Testis (tissue), 2 donors: Measurements from ENCODE around the gene MOG.

Experiments used
- POLR2A ChIP-seq: fragments of 450-650 bp; IDR thresholded peaks from one replicate; pipeline ENCODE4 v1.6.1; 2017; ENCODE audit warnings: antibody characterized with exemption, mild to moderate bottlenecking, moderate library complexity
- TF ChIP-seq, protein P1 (sequence below), 3 experiments: fragments of 450-650 bp in 2 of 3; fragments of 200-600 bp in 1 of 3; sonication (generic) in 1 of 3; IDR thresholded peaks; one replicate each; pipeline ENCODE4 v1.5.1; 2016 to 2019; ENCODE audit warnings: antibody characterized with exemption in 3 of 3, mild to moderate bottlenecking in 2 of 3, moderate library complexity in 1 of 3

DNA sequence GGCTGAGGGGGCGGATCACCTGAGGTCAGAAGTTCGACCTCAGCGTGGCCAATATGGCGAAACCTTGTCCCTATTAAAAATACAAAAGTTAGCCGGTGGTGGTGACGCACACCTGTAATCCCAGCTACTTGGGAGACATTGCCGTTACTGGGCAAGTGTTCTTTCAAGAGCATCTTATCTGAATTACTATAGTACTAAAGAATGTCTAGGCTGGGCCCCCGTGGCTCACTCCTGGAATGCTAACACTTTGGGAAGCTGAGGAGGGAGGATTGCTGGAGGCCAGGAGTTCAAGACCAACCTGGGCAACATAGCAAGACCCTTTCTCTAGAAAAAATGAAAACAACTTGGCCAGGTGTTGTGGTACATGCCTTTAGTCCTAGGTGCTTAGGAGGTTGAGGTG, 24.9 kb downstream of the MOG start:
- TF ChIP-seq, protein P1, sequence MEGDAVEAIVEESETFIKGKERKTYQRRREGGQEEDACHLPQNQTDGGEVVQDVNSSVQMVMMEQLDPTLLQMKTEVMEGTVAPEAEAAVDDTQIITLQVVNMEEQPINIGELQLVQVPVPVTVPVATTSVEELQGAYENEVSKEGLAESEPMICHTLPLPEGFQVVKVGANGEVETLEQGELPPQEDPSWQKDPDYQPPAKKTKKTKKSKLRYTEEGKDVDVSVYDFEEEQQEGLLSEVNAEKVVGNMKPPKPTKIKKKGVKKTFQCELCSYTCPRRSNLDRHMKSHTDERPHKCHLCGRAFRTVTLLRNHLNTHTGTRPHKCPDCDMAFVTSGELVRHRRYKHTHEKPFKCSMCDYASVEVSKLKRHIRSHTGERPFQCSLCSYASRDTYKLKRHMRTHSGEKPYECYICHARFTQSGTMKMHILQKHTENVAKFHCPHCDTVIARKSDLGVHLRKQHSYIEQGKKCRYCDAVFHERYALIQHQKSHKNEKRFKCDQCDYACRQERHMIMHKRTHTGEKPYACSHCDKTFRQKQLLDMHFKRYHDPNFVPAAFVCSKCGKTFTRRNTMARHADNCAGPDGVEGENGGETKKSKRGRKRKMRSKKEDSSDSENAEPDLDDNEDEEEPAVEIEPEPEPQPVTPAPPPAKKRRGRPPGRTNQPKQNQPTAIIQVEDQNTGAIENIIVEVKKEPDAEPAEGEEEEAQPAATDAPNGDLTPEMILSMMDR (IDR thresholded peaks at IDR 0.05): no peak
- no peak for TF ChIP-seq POLR2A
